Measurements from ENCODE around the gene FARSB. TPM values are rescaled to one million over a fixed set of nuclear protein-coding genes. Genes with fewer than 3 reads are reported as not detected.

FARSB gene
- total RNA-seq, 1 donor from 2014 or later: 10.9 TPM

DNA sequence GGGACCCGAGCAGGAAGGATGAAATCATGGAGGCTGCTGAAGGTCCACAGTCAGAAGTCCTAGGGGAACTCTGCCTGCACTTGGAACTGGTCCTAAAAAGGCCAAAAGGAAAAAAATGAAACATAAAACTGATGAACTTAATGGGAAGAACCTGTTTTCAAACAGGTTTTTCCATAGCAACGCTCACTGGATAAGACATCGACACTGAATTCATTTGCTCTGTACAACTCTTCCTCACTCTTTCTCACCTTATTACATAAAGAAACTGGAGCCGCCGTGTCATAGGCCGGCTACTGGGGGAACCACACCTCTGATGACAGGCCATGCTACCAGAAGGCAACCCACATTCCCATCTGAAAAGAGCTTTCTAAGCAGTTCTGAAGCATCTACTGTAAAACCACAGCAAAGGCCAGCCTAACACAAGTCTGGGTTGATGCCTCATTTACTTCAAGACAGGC lies 83.6 kb downstream of the FARSB start:
- DNase-seq (no peak), ATAC-seq (peak; percentile 13 to 23)
- intact Hi-C loops (cut with DNase I): no loop called here
- H3K4me3 ChIP-seq: no peak overlapping the region
- H3K27ac ChIP-seq: no peak overlapping the region
- H3K36me3 ChIP-seq: peaks cover 20% of the 10 kb centered on the region
- no peaks in the 10 kb centered on the region for H3K27me3 ChIP-seq (ENCODE audit: low read depth)
- no peak for TF ChIP-seq CTCF (IDR thresholded peaks at IDR 0.05)
- H3K4me1 ChIP-seq: peaks cover 6% of the 10 kb centered on the region
- no peaks in the 10 kb centered on the region for H3K9me3 ChIP-seq

- no peak for TF ChIP-seq CTCF (IDR thresholded peaks at IDR 0.05)
- intact Hi-C loops (cut with DNase I): no loop called here
- peaks cover 6% of the 10 kb centered on the region for H3K4me1 ChIP-seq
- DNase-seq (no peak), ATAC-seq (no peak)
- peaks cover 25% of the 10 kb centered on the region for H3K36me3 ChIP-seq
- H3K27ac ChIP-seq: no peak overlapping the region
- H3K27me3 ChIP-seq (ENCODE audit: low read depth): no peaks in the 10 kb centered on the region
- H3K9me3 ChIP-seq: no peaks in the 10 kb centered on the region
- no peak overlapping the region for H3K4me3 ChIP-seq
These were observed 86.1 kb downstream of the FARSB start for GRCh38 chr2:222569826-222570225.

- peaks cover 6% of the 10 kb centered on the region for H3K4me1 ChIP-seq
- H3K4me3 ChIP-seq: no peak overlapping the region
- H3K27ac ChIP-seq: no peak overlapping the region
- DNase-seq (no peak), ATAC-seq (no peak)
- no peaks in the 10 kb centered on the region for H3K27me3 ChIP-seq (ENCODE audit: low read depth)
- H3K36me3 ChIP-seq: peaks cover 25% of the 10 kb centered on the region
- intact Hi-C loops (cut with DNase I): no loop called here
- no peaks in the 10 kb centered on the region for H3K9me3 ChIP-seq
- no peak for TF ChIP-seq CTCF (IDR thresholded peaks at IDR 0.05)
These were observed 87.0 kb downstream of the FARSB start for GRCh38 chr2:222568865-222569264.

GRCh38 chr2:222566229-222566628 lies 89.7 kb downstream of the FARSB start:
- DNase-seq (no peak), ATAC-seq (no peak)
- Histone ChIP-seq H3K36me3 (peaks cover 16% of the 10 kb centered on the region), H3K4me1 (no peaks in the 10 kb centered on the region), H3K27ac (no peak overlapping the region), H3K9me3 (no peaks in the 10 kb centered on the region), H3K27me3 (ENCODE audit: low read depth) (no peaks in the 10 kb centered on the region), H3K4me3 (no peak overlapping the region)
- intact Hi-C loops (cut with DNase I): no loop called here
- TF ChIP-seq CTCF (IDR thresholded peaks at IDR 0.05): no peak

GRCh38 chr2:222563936-222564335 lies 92.0 kb downstream of the FARSB start:
- no peaks in the 10 kb centered on the region for H3K4me1 ChIP-seq
- H3K9me3 ChIP-seq: no peaks in the 10 kb centered on the region
- DNase-seq: no peak
- no peak for TF ChIP-seq CTCF (IDR thresholded peaks at IDR 0.05)
- no peak overlapping the region for H3K4me3 ChIP-seq
- H3K36me3 ChIP-seq: peaks cover 8% of the 10 kb centered on the region
- no peak overlapping the region for H3K27ac ChIP-seq
- no peak for ATAC-seq
- intact Hi-C loops (cut with DNase I): no loop called here
- no peaks in the 10 kb centered on the region for H3K27me3 ChIP-seq (ENCODE audit: low read depth)
